SU-DHL-6 (cell line): ENCODE results near the gene S100A14.

Source experiments
- H2AFZ ChIP-seq: fragments of 200-600 bp; sonication (generic); 2 replicates; pipeline ENCODE4 v1.6.1; 2014; ENCODE audit warnings: low read depth, mild to moderate bottlenecking, moderate library complexity, mixed read lengths, antibody characterized with exemption, low read length; ENCODE audit not compliant: severe bottlenecking
- H3F3A ChIP-seq: fragments of 200-600 bp; shearing (Covaris generic); 2 replicates; pipeline ENCODE4 v1.6.0; 2016; ENCODE audit warnings: antibody characterized with exemption, mild to moderate bottlenecking; ENCODE audit not compliant: insufficient read depth
- H3K27ac ChIP-seq: fragments of 200-600 bp; sonication (generic); 2 replicates; pipeline ENCODE4 v1.5.1; 2016; ENCODE audit warnings: low read depth, mild to moderate bottlenecking, low read length, moderate library complexity, mixed read lengths
- H3K27me3 ChIP-seq: fragments of 200-600 bp; sonication (generic), shearing (Covaris generic); 2 replicates; pipeline ENCODE4 v1.6.0; 2014; ENCODE audit warnings: mild to moderate bottlenecking, low read length
- H3K36me3 ChIP-seq: fragments of 200-600 bp; sonication (generic); 2 replicates; pipeline ENCODE4 v1.6.1; 2014; ENCODE audit warnings: mild to moderate bottlenecking, low read length, mixed read lengths
- H3K4me2 ChIP-seq: fragments of 300-600, 200-600 bp; shearing (Covaris generic), sonication (generic); 2 replicates; pipeline ENCODE4 v1.6.0; 2014; ENCODE audit warnings: low read length, low read depth, mild to moderate bottlenecking; ENCODE audit not compliant: poor library complexity, severe bottlenecking
- H3K4me3 ChIP-seq: fragments of 200-600 bp; sonication (generic); 2 replicates; pipeline ENCODE4 v1.5.1; 2014; ENCODE audit warnings: antibody characterized with exemption, low read length, mild to moderate bottlenecking, mixed read lengths; ENCODE audit not compliant: insufficient read depth, poor library complexity, severe bottlenecking
- H3K79me2 ChIP-seq: fragments of 200-600 bp; sonication (generic); 2 replicates; pipeline ENCODE4 v1.6.1; 2014; ENCODE audit warnings: mild to moderate bottlenecking, low read length, moderate library complexity; ENCODE audit not compliant: insufficient read depth
- H3K9ac ChIP-seq: fragments of 200-600 bp; sonication (generic); 2 replicates; pipeline ENCODE4 v1.7.0; 2014; ENCODE audit warnings: mild to moderate bottlenecking, low read length
- H3K9me2 ChIP-seq: fragments of 200-600 bp; sonication (generic); replicated peaks from 2 replicates; pipeline ENCODE4 v1.6.1; 2014; ENCODE audit warnings: low read length; ENCODE audit not compliant: insufficient read depth
- H3K9me3 ChIP-seq: fragments of 200-600 bp; sonication (generic); 2 replicates; pipeline ENCODE4 v1.6.1; 2014; ENCODE audit warnings: low read length, mixed read lengths; ENCODE audit not compliant: insufficient read depth
- H4K20me1 ChIP-seq: fragments of 200-600 bp; sonication (generic); 2 replicates; pipeline ENCODE4 v1.6.1; 2014; ENCODE audit warnings: low read depth, mild to moderate bottlenecking, antibody characterized with exemption, low read length, moderate library complexity, mixed read lengths
- CTCF ChIP-seq: fragments of 200-600 bp; sonication (generic); IDR thresholded peaks from one replicate; pipeline ENCODE4 v1.5.1; 2017; ENCODE audit warnings: antibody characterized with exemption, mild to moderate bottlenecking, low read length, moderate library complexity; ENCODE audit not compliant: insufficient read depth, poor library complexity, severe bottlenecking
- EZH2phosphoT487 ChIP-seq: fragments of 200-600 bp; sonication (generic), shearing (Covaris generic); conservative IDR thresholded peaks from 2 replicates; pipeline ENCODE4 v1.6.1; 2018; ENCODE audit warnings: mild to moderate bottlenecking, antibody characterized with exemption, low read length, moderate library complexity, mixed read lengths

The S100A14 gene

GRCh38 chr1:153566414-153567371 lies 49.4 kb downstream of the S100A14 start:
- no peak overlapping the region for H3K4me2 ChIP-seq
- no peaks in the 10 kb centered on the region for H4K20me1 ChIP-seq
- TF ChIP-seq EZH2phosphoT487 (no peak), CTCF (no peak)
- H3K79me2 ChIP-seq = no peaks in the 10 kb centered on the region
- no peaks in the 10 kb centered on the region for H3K9me2 ChIP-seq
- no peaks in the 10 kb centered on the region for H3K9me3 ChIP-seq
- H3K36me3 ChIP-seq = no peaks in the 10 kb centered on the region
- H3F3A ChIP-seq = no peaks in the 10 kb centered on the region
- no peak overlapping the region for H2AFZ ChIP-seq
- H3K9ac ChIP-seq = no peak overlapping the region
- H3K27me3 ChIP-seq = no peaks in the 10 kb centered on the region
- no peak overlapping the region for H3K4me3 ChIP-seq
- no peak overlapping the region for H3K27ac ChIP-seq

GRCh38 chr1:153565529-153566374 lies 50.4 kb downstream of the S100A14 start, which contains the start of gene S100A2:
S100A2 (minus strand) TSS chr1:153565844; CDS start chr1:153563877, 1,967 bp downstream.
- H3K9me2 ChIP-seq = no peaks in the 10 kb centered on the region
- no peaks in the 10 kb centered on the region for H3K36me3 ChIP-seq
- TF ChIP-seq CTCF = no peak
- H3K27ac ChIP-seq = no peak within 1 kb of the TSS
- no peak within 1 kb of the TSS for H3K4me2 ChIP-seq
- no peaks in the 10 kb centered on the region for H4K20me1 ChIP-seq
- no peaks in the 10 kb centered on the region for H3K79me2 ChIP-seq
- no peaks in the 10 kb centered on the region for H3F3A ChIP-seq
- H2AFZ ChIP-seq = no peak within 1 kb of the TSS
- no peak within 1 kb of the TSS for H3K4me3 ChIP-seq
- H3K27me3 ChIP-seq = no peaks in the 10 kb centered on the region
- no peak within 1 kb of the TSS for H3K9ac ChIP-seq
- no peaks in the 10 kb centered on the region for H3K9me3 ChIP-seq
